H1 (cell line): ENCODE data around the gene SPTB.

Source experiments
- MAX ChIP-seq: IDR thresholded peaks from 2 replicates; pipeline ENCODE4 v1.6.1; 2012; ENCODE audit warnings: inconsistent platforms
- TF ChIP-seq, protein P1 (sequence below), 3 experiments: IDR thresholded peaks; 1 replicate in 2 of 3; 2 replicates in 1 of 3; pipeline versions ENCODE4 v1.5.1 to v1.6.1; 2011; ENCODE audit warnings: low read length in 3 of 3, mild to moderate bottlenecking in 3 of 3, inconsistent platforms in 2 of 3, low read depth in 1 of 3, moderate library complexity in 1 of 3; ENCODE audit not compliant: insufficient read depth in 1 of 3; ENCODE audit errors: control extremely low read depth in 1 of 3

DNA sequence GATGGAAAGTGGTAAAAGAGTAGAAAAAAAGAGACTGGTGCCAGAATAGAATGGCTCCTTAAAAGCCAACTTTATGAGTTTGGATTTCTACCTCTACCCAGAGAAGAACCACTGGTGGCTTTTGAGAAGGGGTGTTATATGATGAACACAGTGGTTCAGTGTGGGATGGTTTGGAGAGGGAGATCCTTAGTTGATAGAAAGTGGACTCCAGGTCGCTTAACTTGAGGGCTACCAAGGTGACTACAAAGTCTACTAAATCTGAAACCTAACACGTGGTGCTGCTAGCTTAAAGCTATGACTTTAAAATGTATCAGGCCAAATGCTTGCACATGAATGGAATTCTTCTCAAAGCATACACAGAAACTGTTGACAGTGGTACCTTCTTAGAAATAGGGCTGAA lies 8.4 kb downstream of the SPTB start:
- TF ChIP-seq, protein P1, sequence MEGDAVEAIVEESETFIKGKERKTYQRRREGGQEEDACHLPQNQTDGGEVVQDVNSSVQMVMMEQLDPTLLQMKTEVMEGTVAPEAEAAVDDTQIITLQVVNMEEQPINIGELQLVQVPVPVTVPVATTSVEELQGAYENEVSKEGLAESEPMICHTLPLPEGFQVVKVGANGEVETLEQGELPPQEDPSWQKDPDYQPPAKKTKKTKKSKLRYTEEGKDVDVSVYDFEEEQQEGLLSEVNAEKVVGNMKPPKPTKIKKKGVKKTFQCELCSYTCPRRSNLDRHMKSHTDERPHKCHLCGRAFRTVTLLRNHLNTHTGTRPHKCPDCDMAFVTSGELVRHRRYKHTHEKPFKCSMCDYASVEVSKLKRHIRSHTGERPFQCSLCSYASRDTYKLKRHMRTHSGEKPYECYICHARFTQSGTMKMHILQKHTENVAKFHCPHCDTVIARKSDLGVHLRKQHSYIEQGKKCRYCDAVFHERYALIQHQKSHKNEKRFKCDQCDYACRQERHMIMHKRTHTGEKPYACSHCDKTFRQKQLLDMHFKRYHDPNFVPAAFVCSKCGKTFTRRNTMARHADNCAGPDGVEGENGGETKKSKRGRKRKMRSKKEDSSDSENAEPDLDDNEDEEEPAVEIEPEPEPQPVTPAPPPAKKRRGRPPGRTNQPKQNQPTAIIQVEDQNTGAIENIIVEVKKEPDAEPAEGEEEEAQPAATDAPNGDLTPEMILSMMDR (IDR thresholded peaks at IDR 0.05; ENCODE audit: control extremely low read depth in 1 of 3, insufficient read depth in 1 of 3, low read depth in 1 of 3, low read length in 3 of 3), result no peak
- no peak for TF ChIP-seq MAX
